ENCODE data around the gene CD99. TPM values are rescaled to one million over a fixed set of nuclear protein-coding genes. Genes with fewer than 3 reads are reported as not detected.

Gene CD99
- total RNA-seq (2014; rRNA removed; shearing (Covaris generic); ENCODE audit: low replicate concordance), result 156 and 200 TPM in 2 replicates

GRCh38 chrX:2690856-2691542 is at the start of gene CD99:
TSS of gene CD99 (plus strand) at chrX:2691295. CDS start at chrX:2691361, 66 bp downstream.
- in situ Hi-C loops (cut with HindIII; ENCODE audit: low pct_unique_long_range_greater_than_20kb, low sequenced_read_pairs), result no loop called here
- DNase-seq (ENCODE audit: low read depth), result peak; percentile 81

GRCh38 chrX:2642146-2642545 is 48.9 kb upstream of the CD99 start:
- DNase-seq (ENCODE audit: low read depth), result no peak
- in situ Hi-C loops (cut with HindIII; ENCODE audit: low pct_unique_long_range_greater_than_20kb, low sequenced_read_pairs), result no loop called here

- in situ Hi-C loops (cut with HindIII; ENCODE audit: low pct_unique_long_range_greater_than_20kb, low sequenced_read_pairs), result no loop called here
- DNase-seq (ENCODE audit: low read depth), result no peak
Observed at GRCh38 chrX:2642791-2643190, 48.3 kb upstream of the CD99 start.

GRCh38 chrX:2643880-2644279 is 47.2 kb upstream of the CD99 start:
- DNase-seq (ENCODE audit: low read depth), result no peak
- in situ Hi-C loops (cut with HindIII; ENCODE audit: low pct_unique_long_range_greater_than_20kb, low sequenced_read_pairs), result no loop called here

GRCh38 chrX:2645563-2645962 is 45.5 kb upstream of the CD99 start:
- in situ Hi-C loops (cut with HindIII; ENCODE audit: low pct_unique_long_range_greater_than_20kb, low sequenced_read_pairs), result no loop called here
- no peak for DNase-seq (ENCODE audit: low read depth)

GRCh38 chrX:2647627-2648026 is 43.5 kb upstream of the CD99 start:
- DNase-seq (ENCODE audit: low read depth), result no peak
- in situ Hi-C loops (cut with HindIII; ENCODE audit: low pct_unique_long_range_greater_than_20kb, low sequenced_read_pairs), result no loop called here

- in situ Hi-C loops (cut with HindIII; ENCODE audit: low pct_unique_long_range_greater_than_20kb, low sequenced_read_pairs), result no loop called here
- DNase-seq (ENCODE audit: low read depth), result no peak
Observed at GRCh38 chrX:2650037-2650436, 41.1 kb upstream of the CD99 start.

GRCh38 chrX:2650865-2651264 is 40.2 kb upstream of the CD99 start:
- DNase-seq (ENCODE audit: low read depth), result no peak
- in situ Hi-C loops (cut with HindIII; ENCODE audit: low pct_unique_long_range_greater_than_20kb, low sequenced_read_pairs), result no loop called here

GRCh38 chrX:2652106-2652505 is 39.0 kb upstream of the CD99 start:
- in situ Hi-C loops (cut with HindIII; ENCODE audit: low pct_unique_long_range_greater_than_20kb, low sequenced_read_pairs), result no loop called here
- DNase-seq (ENCODE audit: low read depth), result no peak

- DNase-seq (ENCODE audit: low read depth), result no peak
- in situ Hi-C loops (cut with HindIII; ENCODE audit: low pct_unique_long_range_greater_than_20kb, low sequenced_read_pairs), result no loop called here
Observed at GRCh38 chrX:2654436-2655340, 36.4 kb upstream of the CD99 start.

GRCh38 chrX:2656257-2656836 is 34.7 kb upstream of the CD99 start:
- no peak for DNase-seq (ENCODE audit: low read depth)
- in situ Hi-C loops (cut with HindIII; ENCODE audit: low pct_unique_long_range_greater_than_20kb, low sequenced_read_pairs), result no loop called here

- DNase-seq (ENCODE audit: low read depth), result no peak
- in situ Hi-C loops (cut with HindIII; ENCODE audit: low pct_unique_long_range_greater_than_20kb, low sequenced_read_pairs), result no loop called here
Observed at GRCh38 chrX:2657532-2658113, 33.5 kb upstream of the CD99 start.

GRCh38 chrX:2658585-2659292 is 32.4 kb upstream of the CD99 start:
- DNase-seq (ENCODE audit: low read depth), result no peak
- in situ Hi-C loops (cut with HindIII; ENCODE audit: low pct_unique_long_range_greater_than_20kb, low sequenced_read_pairs), result no loop called here

- no peak for DNase-seq (ENCODE audit: low read depth)
- in situ Hi-C loops (cut with HindIII; ENCODE audit: low pct_unique_long_range_greater_than_20kb, low sequenced_read_pairs), result no loop called here
Observed at GRCh38 chrX:2662586-2662985, 28.5 kb upstream of the CD99 start.

GRCh38 chrX:2664502-2664901 is 26.6 kb upstream of the CD99 start:
- in situ Hi-C loops (cut with HindIII; ENCODE audit: low pct_unique_long_range_greater_than_20kb, low sequenced_read_pairs), result no loop called here
- no peak for DNase-seq (ENCODE audit: low read depth)

GRCh38 chrX:2665387-2666304 is 25.4 kb upstream of the CD99 start:
- in situ Hi-C loops (cut with HindIII; ENCODE audit: low pct_unique_long_range_greater_than_20kb, low sequenced_read_pairs), result no loop called here
- no peak for DNase-seq (ENCODE audit: low read depth)

- DNase-seq (ENCODE audit: low read depth), result no peak
- in situ Hi-C loops (cut with HindIII; ENCODE audit: low pct_unique_long_range_greater_than_20kb, low sequenced_read_pairs), result no loop called here
Observed at GRCh38 chrX:2666491-2666890, 24.6 kb upstream of the CD99 start.
